GM18867 (cell line): ENCODE measurements around the gene SLC2A1.
"Not testable (repeated sequence)": the region's sequence is repeated elsewhere in the genome, so short reads cannot be mapped to it uniquely, and the experiment has no call there.

ENCODE experiments used
- ATAC-seq: cut with Tn5 transposase; IDR thresholded peaks from one replicate; pipeline ENCODE4 v1.9.1; 2021; ENCODE audit warnings: mild to moderate bottlenecking, moderate library complexity; ENCODE audit not compliant: unreplicated experiment

Gene SLC2A1

DNA sequence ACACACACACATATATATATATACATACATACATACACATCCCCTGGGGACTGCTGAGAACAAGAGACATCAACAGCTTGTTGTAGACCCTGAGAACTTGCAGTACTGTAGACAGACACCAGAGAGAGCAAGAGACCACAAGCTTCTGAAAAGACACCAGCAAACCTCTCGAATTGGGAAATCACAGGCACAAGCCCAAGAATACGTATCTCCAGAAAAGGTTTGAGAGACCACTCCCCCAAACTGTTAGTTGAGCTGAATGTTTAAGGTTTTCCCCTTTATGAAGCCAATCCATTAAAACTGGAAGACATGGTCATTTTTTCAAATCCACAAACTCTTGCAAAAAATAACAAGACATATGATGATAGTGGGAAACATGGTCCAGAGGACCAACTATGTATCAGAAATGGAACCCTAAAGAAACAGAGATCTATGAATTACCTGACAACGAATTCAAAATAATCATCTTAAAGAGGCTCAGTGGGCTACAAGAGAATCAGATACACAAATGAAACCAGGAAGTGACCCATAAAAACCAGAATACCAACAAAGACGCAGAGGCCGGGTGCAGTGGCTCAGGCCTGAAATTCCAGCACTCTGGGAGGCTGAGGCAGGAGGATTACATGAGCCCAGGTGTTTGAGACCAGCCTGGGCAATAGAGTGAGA, 45.1 kb downstream of the SLC2A1 start:
- ATAC-seq = no peak

DNA sequence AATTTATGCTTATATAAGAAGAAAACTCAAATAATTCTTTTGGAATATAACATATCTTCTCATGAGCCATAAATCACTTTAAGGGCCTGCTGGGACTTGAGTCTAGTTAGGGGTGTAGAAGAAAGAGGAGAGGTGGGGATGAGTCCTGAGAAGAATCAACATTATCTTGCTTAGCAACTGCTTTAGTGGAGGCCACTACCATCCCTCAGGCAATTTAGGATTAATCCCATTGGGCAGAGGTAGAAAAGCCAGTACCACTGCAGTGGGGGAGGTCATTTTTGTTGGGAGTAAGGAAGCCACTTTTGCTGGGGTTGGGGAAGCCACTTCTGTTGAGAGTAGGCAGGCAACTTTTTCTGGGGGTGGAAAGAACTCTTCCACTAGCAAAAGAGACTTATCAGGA, 47.7 kb downstream of the SLC2A1 start:
- ATAC-seq = no peak

DNA sequence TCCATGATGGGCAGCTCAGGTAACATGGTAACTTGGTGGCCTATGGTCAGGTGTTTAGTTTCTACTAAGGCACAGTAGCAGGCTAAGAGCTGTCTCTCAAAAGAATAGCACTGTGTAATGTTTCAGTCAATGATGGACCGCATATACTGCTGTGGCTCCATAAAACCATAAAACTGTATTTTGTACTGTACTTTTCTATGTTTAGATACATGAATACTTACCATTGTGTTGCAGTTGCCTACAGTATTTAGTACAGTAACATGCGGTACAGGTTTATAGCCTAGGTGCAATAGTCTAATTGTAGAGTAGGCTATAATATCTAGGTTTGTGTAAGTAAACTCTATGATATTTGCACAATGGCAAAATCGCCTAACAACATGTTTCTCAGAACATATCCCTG, 50.6 kb downstream of the SLC2A1 start:
- no peak for ATAC-seq

DNA sequence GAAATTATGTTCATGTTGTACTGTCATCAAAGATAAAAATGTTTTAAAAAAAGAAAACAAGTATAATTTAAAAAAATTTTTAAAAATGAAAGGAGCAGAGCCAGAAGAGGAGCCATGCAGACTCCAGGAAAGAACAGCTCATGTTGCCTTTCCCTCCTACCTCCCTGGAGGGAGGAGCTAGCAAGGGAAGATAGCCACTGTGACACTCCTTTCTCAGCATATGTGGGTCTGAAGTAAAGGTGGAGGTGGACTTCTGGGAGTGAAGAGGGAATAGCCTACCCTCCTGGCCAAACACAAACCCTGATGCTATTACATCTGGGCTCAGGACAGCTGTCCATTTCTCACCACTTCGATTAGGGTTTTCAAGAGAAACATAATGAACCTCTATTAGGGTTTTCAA, 54.2 kb downstream of the SLC2A1 start:
- no peak for ATAC-seq

DNA sequence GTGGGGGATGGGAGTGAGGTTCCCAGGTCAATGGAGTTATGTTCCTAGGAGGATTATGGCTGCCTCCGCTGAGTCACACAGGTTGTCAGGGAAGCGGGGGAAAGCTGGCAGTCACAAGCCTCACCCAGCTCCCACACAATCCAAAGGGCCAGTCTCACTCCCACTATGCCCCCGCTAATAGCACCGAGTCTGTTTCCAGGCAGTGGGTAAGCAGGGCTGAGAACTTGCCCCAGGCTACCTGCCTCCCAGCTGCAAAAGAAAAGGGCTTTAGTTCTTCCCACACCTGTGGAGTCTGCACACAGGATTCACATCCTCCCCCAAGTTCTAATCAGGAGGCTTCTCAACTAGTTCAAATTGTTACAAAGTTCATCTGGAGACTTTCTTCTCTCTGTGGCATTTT, 58.7 kb downstream of the SLC2A1 start:
- not testable (repeated sequence) for ATAC-seq

DNA sequence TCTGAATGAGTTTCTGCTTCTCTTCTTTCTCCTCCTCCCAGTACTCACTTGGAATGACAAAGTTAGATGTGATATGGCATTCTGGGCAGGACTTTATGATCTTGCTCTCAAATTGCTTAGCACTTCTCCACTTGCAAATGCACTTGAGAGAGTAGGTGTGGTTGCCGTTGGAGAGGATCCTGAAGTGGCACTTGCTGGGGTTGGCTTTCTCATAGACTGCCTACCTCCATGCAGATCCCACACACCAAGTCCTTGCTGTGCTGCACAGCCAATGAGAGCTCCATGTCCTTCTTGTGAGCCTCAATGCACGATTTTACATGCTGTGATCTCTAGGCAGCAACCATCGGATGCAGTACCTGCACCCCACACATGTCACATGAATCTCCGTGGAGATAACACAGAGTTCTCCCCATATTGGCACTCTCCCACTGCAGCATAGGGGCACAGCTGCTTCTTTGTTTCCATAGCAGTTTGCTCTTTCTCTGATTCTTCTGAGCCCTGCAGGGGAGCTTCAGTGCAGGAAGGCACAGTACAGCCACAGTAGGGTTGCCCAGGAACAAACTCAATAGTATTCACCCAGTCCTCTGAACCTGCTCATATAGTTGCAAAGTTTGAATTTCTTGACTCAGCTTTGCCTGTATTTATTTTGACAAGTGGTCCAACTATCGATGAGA, 67.1 kb downstream of the SLC2A1 start:
- no peak for ATAC-seq

DNA sequence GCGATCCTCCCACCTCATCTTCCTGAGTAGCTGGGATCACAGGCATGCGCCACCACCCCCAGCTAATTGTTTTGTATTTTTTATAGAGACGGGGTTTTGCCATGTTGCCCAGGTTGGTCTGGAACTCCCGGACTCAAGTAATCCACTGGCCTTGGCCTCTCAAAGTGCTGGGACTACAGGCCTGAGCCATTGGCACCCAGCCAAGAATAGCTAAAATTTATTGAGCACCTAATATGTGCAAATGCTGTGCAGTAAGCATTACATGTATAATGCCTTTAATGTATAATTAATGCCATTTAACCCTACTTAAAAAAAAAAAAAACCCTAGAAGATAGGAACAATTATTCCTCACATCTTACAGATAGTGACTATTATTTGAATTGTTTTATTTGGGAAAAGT, 69.4 kb downstream of the SLC2A1 start:
- ATAC-seq = no peak

DNA sequence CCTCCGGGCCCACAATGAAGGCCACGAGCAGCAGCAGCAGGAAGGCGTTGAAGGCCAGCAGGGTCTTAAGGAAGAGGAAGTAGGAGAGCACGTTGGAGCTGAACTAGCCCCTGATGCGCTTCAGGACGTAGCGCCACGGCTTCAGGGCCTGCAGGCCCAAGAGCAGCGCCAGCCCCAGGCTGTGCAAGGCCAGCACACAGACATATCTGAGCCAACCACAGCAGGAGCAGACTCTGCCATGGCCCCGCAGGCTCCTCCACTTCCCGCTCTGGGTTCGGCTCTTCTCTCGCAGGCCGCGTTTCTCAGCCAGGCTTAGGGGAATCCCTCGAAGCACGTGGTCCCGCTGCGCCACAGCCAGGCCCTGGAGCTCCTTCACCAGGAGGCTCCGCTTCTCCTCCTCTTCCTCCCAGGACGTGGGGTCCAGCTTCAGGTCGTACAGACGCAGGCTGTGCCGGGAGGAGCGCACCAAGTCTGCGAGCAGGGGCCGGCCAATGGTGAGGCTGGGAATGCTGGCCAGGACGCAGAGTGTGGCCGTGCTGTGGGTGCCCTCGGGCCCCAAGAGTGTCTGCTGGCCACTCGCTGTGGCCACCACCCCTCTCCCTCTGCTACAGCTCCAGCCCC, 70.5 kb downstream of the SLC2A1 start:
- no peak for ATAC-seq

DNA sequence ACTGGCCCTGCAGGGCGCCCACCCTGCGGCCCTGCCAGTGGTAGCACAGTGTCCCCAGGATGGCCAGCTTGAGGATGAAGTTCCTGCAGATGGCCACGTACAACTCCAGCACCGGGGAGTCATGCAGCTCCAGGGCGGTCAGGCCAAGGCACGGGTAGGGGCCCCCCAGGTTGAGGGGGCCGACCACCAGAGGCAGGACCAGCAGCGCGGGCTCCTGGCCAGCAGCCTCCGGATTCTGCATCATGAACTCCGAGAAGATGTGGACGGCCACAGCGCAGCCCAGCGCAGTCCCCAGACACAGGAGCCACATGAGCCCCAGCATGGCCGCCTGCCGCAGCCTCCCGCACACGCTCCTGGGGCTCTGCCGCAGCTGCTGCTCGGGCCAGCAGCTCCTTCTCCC, 71.3 kb downstream of the SLC2A1 start:
- no peak for ATAC-seq

DNA sequence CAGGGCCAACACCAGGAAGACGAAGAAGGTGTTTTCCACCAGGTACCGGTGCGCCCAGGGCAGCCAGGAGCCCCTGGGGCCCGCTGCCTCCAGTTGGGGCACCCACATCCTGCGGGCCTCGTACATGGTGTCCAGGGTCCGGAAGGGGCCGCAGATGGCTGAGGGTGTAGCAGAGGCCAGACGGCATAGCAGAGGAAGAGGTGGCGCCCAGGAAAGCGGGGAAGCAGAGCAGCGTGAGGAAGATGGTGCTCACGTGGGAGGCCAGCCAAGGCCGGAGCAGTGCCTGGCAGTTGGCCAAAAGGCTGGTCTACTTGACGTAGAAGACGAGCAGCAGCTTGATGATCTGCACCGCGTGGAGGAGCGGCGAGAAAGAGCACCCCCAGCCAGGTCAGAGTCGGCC, 71.9 kb downstream of the SLC2A1 start:
- ATAC-seq = no peak

DNA sequence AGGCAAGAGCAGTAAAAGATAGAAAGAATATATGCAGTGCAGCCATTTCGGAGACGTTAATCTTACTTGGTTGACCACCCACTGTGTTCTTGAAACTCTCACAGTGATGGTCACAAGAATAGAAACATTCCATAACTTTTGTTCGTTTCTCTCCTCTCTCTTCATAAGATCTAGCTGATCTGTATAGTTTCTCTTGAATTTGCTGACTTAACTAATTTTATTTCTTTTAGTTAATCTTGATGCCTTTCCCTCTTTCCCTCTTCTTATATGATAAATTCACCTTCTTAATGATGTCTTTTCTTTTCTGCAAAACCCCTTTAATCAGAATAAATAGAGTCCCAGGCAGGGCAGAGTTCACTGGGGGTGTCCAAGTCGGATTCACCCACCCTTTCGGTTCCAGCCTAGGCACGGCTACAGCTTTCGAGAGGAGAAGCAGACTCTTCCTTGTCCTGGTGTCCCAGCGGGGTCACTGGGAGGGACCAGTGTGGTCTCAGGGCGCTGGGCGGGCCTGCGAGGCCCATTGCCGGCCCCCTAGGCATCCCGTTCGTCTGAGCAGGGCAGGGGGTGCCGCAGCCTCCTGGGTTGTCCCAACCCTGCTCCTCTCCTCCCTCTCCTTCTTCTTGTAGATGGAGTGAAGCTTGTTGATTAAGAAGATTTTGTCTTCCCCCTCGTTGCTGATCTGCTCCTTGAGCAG, 72.5 kb downstream of the SLC2A1 start:
- no peak for ATAC-seq

DNA sequence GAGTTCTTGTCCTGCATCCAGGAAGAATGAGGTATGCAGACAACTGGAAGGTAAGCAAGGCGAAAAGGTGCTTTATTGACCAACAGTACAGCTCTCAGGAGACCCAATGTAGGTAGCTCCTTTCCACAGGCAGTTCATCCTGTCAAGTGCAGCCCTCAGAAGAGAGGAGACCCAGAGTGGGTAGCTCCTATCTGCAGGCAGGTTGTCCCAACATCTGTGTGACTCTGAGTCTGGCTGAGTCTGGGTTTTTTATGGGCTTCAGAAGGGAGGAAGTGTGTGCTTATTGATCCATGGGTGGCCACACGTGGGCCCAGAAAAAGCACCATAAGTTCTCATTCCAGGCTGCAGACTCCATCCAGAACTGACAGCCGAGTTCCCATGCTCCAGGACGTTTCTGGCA, 78.3 kb downstream of the SLC2A1 start:
- ATAC-seq = no peak

DNA sequence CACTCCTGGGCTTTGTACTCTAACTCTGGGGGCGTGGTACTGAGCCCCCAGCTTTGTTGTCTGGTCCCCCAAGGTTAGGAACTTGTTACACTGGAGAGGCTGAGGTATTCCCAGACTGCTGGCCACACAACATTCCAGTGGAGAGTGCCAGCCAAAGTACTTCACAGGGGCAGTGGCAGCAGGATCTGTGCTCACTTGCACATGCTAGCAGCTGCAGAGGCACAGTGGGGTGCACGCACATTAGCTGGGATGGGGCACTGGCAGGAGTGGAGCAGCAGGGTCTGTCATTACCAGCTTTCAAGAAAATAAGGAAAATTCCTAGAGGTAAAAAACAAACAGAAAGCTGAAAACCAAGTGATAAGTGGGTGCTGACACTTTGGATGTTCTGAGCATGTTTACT, 81.3 kb downstream of the SLC2A1 start:
- ATAC-seq = no peak

DNA sequence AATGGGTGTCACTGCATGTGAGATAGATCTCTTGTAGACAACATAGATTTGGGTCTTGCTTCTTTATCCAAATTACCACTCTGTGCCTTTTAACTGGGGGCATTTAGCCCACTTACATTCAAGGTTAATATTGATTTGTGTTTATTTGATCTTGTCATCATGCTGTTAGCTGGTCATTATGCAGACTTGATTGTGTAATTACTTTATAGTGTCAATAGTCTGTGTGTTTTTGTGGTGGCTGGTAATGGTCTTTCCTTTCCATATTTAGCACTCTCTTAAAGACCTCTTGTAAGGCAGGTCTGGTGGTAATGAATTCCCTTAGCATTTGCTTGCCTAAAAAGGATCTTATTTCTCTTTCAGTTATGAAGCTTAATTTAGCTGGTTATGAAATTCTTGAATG, 82.7 kb downstream of the SLC2A1 start:
- ATAC-seq = no peak
